HG03175 (cell line): ENCODE results near the gene CTNNA1.
"Not testable (repeated sequence)": the region's sequence is repeated elsewhere in the genome, so short reads cannot be mapped to it uniquely, and the experiment has no call there.

Experiments
- ATAC-seq: cut with Tn5 transposase; IDR thresholded peaks from one replicate; pipeline ENCODE4 v1.9.1; 2021; ENCODE audit warnings: mild to moderate bottlenecking, moderate library complexity; ENCODE audit not compliant: unreplicated experiment

Gene CTNNA1

GRCh38 chr5:138803935-138804334 lies 50.7 kb downstream of the CTNNA1 start:
- no peak for ATAC-seq

- no peak for ATAC-seq
Observed at GRCh38 chr5:138805096-138805495, 51.9 kb downstream of the CTNNA1 start.

- no peak for ATAC-seq
Observed at GRCh38 chr5:138807182-138807581, 54.0 kb downstream of the CTNNA1 start.

- no peak for ATAC-seq
Observed at GRCh38 chr5:138809391-138809790, 56.2 kb downstream of the CTNNA1 start.

GRCh38 chr5:138810861-138811260 lies 57.6 kb downstream of the CTNNA1 start:
- ATAC-seq: not testable (repeated sequence)

GRCh38 chr5:138815529-138815928 lies 62.3 kb downstream of the CTNNA1 start:
- no peak for ATAC-seq

- no peak for ATAC-seq
Observed at GRCh38 chr5:138817241-138817640, 64.0 kb downstream of the CTNNA1 start.

GRCh38 chr5:138819081-138819480 lies 65.9 kb downstream of the CTNNA1 start:
- ATAC-seq: no peak

- ATAC-seq: no peak
Observed at GRCh38 chr5:138820695-138821094, 67.5 kb downstream of the CTNNA1 start.

GRCh38 chr5:138824516-138824915 lies 71.3 kb downstream of the CTNNA1 start:
- no peak for ATAC-seq

GRCh38 chr5:138824924-138825863 lies 72.0 kb downstream of the CTNNA1 start:
- ATAC-seq: no peak

- ATAC-seq: no peak
Observed at GRCh38 chr5:138828556-138828955, 75.3 kb downstream of the CTNNA1 start.

GRCh38 chr5:138829341-138829740 lies 76.1 kb downstream of the CTNNA1 start:
- no peak for ATAC-seq

GRCh38 chr5:138831703-138832102 lies 78.5 kb downstream of the CTNNA1 start:
- no peak for ATAC-seq

- no peak for ATAC-seq
Observed at GRCh38 chr5:138832218-138832617, 79.0 kb downstream of the CTNNA1 start.

GRCh38 chr5:138833080-138833479 lies 79.9 kb downstream of the CTNNA1 start:
- no peak for ATAC-seq

GRCh38 chr5:138833726-138834480 lies 80.7 kb downstream of the CTNNA1 start:
- no peak for ATAC-seq

- not testable (repeated sequence) for ATAC-seq
Observed at GRCh38 chr5:138834853-138835252, 81.6 kb downstream of the CTNNA1 start.

GRCh38 chr5:138837160-138837559 lies 83.9 kb downstream of the CTNNA1 start:
- no peak for ATAC-seq

GRCh38 chr5:138840103-138840502 lies 86.9 kb downstream of the CTNNA1 start:
- no peak for ATAC-seq

- ATAC-seq: no peak
Observed at GRCh38 chr5:138841531-138841930, 88.3 kb downstream of the CTNNA1 start.
